Fibroblast of mammary gland (primary cell): ENCODE results near the gene IMMT.

Source experiments
- DNase-seq: peaks from one replicate; pipeline ENCODE4 v3.0.0-alpha.2; 2010; ENCODE audit warnings: low read depth
- H3K4me3 ChIP-seq: 2 replicates; pipeline ENCODE4 v1.5.1; 2011; ENCODE audit warnings: low read depth, mild to moderate bottlenecking, low read length, moderate library complexity; ENCODE audit not compliant: control insufficient read depth
- CTCF ChIP-seq: conservative IDR thresholded peaks from 2 replicates; pipeline ENCODE4 v1.5.1; 2011; ENCODE audit warnings: low read depth, low read length, inconsistent platforms; ENCODE audit not compliant: control insufficient read depth, insufficient read depth

IMMT gene

DNA sequence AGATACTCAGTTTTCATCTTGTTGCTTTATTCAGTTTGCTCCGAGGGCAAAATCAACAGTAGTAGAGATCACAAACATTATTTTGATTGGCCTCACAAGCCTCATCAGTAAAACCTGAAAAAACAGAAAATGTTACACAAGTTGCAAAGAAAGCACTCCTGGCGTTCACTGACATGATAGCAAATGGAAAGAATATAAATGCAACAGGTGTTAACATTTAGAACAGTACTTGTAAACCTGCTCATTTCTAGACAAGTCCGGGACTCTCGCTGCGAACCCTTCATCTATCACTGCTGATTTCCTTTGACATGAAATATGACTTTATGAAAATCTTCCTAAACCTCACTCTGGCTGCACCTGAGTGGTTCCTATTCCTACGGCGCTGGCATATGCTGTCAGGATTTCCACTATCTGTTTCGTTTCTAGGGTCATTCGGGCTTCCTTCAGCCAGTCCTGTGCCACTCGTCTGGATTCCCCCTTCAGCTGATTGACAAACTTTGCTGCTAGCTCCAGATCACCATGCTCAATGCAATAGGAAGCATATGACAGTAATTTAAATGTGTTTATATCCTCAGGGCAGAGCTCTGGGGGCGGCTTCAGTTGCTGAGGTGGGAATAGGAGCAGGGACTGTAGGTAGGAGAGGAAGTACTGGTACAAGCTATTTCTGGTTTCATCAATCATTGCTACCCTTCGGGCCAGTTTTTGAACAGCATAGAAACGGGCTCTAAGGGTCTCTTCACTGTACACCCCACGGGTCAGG is 51.2 kb downstream of the IMMT start:
- TF ChIP-seq CTCF, result no peak

GRCh38 chr2:86143307-86143706 is 52.0 kb downstream of the IMMT start:
- no peak overlapping the region for H3K4me3 ChIP-seq
- no peak for TF ChIP-seq CTCF
- no peak for DNase-seq

More for the DNA sequence above, 51.2 kb downstream of the IMMT start:
- DNase-seq, result no peak
- H3K4me3 ChIP-seq, result no peak overlapping the region

- DNase-seq, result no peak
- no peak overlapping the region for H3K4me3 ChIP-seq
- no peak for TF ChIP-seq CTCF
Observed at GRCh38 chr2:86142436-86143257, 52.6 kb downstream of the IMMT start.

GRCh38 chr2:86140969-86141392 is 54.3 kb downstream of the IMMT start:
- H3K4me3 ChIP-seq, result no peak overlapping the region
- TF ChIP-seq CTCF, result no peak
- DNase-seq, result no peak

DNA sequence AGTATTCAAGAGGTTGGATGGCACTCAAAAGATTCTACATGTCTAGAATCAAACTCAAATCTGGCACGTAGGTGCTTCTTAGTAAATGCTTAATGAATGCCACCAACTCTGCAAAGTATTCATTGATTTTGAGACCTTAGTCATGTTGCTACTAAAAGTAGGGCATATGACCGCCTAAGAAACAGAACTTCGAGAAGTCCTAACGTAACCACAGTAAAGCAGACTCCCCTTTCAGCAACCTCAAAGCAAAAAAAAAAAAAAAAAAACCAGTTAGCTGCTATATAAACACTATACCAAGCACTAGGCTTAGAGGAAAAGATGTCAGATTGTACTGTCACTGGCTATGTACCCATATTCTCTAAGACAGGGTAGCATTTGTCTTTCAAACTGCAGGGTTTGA is 55.3 kb downstream of the IMMT start:
- no peak for TF ChIP-seq CTCF
- no peak overlapping the region for H3K4me3 ChIP-seq
- no peak for DNase-seq

- H3K4me3 ChIP-seq, result no peak overlapping the region
- TF ChIP-seq CTCF, result no peak
- DNase-seq, result no peak
Observed at GRCh38 chr2:86138736-86139625, 56.3 kb downstream of the IMMT start.
